Limb (tissue), 2 donors: ENCODE results near the gene VAMP3.

Experiments
- DNase-seq, 2 donors: peaks; one replicate each; pipeline ENCODE4 v3.0.0-alpha.2; 2016; ENCODE audit errors: extremely low spot score in 2 of 2

The VAMP3 gene

DNA sequence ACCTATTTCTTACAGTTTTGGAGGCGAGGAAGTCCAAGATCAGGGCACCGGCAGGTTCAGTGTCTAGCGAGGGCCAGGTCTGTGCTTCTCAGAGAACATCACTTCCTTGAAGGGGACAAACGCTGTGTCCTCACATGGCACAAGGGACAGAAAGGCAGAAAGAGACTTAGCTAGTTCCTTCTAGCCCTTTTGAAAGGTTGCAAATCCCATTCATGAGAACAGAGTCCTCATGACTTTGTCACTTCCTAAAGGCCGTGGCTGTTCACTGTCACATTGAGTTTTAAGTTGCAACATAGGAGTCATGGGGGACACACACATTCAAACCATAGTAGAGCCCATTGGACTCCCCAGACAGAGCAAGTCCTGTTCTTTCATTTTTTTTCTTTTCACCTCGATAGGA lies 40.4 kb downstream of the VAMP3 start:
- DNase-seq = no peak

DNA sequence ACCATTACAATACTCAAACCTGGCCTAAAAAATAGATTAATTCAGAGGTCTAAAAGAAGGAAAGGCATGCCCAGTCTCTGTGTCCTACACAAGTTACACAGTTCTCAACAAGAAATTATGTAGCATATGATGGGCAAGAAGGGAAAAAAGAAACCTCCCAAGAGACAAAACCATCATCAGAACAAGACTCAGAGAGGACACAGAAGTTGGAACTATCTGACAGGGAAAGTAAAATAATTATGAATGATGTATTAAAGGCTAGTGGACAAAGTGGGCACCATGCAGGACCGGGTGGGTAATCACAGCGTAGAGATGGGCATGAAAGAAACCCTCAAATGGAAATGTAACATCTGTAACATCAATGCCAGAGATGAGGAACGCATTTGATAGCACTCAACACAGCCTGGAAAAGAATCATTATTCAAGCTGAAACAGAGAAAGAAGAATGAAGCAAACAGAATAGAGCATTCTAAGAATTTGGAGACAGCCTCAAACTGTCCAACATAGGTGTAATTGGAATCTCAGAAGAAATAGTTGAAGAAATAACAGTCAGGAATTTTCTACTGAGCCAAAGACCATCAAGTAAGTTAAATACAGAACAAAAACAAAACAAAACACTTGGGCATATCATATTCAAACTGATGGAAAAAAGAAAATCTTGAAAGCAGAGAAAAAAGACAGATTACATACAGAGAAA lies 42.7 kb downstream of the VAMP3 start:
- no peak for DNase-seq

GRCh38 chr1:7821282-7821681 lies 50.2 kb downstream of the VAMP3 start:
- no peak for DNase-seq

DNA sequence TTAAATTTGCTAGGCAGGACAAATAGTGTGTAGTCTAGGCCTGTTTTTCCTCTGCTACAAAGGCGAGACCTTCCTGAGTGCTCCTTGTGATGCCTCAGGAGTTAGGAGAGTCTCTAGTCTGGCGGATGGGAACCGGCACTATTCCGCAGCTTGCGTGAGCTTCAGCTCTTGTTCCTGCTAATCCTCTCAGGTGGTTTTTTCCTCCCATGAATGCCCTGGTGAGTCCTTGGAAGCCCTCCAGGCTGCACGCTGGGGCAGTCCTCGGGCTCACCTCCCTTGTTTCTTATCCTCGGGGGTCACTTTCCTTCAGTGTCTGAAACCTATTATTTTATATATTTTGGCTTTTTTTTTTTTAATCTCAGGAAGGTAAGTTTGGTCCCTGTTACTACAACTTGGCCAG lies 53.6 kb downstream of the VAMP3 start:
- no peak for DNase-seq

DNA sequence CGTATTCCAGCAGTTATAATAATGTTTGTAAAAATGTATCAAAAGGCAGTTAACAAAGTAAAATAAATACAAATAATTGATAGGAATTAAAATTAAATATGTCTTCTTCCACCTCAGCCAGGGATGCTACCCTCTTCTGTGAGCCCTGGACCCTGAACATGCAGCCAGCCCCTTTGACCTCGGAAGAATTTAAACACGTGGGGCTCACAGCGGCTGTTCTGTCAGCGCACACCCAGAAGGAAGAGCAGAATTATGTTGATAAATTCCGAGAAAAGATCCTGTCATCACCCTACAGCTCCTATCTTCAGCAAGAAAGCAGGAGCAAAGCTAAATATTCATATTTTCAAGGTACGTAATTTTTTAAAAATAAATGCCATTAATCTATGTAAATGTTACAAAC lies 55.3 kb downstream of the VAMP3 start:
- no peak for DNase-seq

DNA sequence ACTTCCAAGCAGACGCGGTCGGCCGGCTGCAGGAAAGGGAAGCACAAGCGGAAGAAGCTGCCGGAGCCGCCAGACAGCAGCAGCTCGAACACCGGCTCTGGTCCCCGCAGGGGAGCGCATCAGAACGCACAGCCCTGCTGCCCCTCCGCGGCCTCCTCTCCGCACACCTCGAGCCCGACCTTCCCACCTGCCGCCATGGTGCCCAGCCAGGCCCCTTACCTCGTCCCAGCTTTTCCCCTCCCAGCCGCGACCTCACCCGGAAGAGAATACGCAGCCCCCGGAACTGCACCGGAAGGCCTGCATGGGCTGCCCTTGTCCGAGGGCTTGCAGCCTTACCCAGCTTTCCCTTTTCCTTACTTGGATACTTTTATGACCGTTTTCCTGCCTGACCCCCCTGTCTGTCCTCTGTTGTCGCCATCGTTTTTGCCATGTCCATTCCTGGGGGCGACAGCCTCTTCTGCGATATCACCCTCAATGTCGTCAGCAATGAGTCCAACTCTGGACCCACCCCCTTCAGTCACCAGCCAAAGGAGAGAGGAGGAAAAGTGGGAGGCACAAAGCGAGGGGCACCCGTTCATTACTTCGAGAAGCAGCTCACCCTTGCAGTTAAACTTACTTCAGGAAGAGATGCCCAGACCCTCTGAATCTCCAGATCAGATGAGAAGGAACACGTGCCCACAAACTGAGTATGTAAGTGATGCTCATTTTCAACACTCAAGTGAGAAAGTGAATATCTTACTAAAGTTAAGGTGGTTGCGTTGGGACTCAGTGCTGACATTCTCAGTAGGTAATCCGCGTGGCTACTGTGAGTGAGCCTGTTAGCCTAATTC lies 56.2 kb downstream of the VAMP3 start:
- DNase-seq = peak in 1 of 2 donors; percentile 66
